Sigmoid colon (tissue), 4 donors: Measurements from ENCODE around the gene SH3RF3.

Source experiments
- CTCF ChIP-seq, 4 experiments: fragments of 450-650 bp in 3 of 4; fragments of 200-600 bp in 1 of 4; IDR thresholded peaks; one replicate each; pipeline ENCODE4 v1.5.1; 2016 to 2019; ENCODE audit warnings: antibody characterized with exemption in 4 of 4, mild to moderate bottlenecking in 3 of 4, moderate library complexity in 2 of 4
- POLR2A ChIP-seq, 2 donors: fragments of 450-650 bp; IDR thresholded peaks; one replicate each; pipeline ENCODE4 v1.6.1; 2016; ENCODE audit warnings: antibody characterized with exemption in 2 of 2, mild to moderate bottlenecking in 2 of 2, moderate library complexity in 2 of 2
- POLR2AphosphoS5 ChIP-seq, 4 donors: sonication (generic); formaldehyde crosslinking; IDR thresholded peaks; one replicate each; pipeline ENCODE4 v1.6.1; 2017; ENCODE audit warnings: antibody characterized with exemption in 4 of 4

- TF ChIP-seq CTCF (IDR thresholded peaks at IDR 0.05) (no peak), POLR2A (IDR thresholded peaks at IDR 0.05) (no peak), POLR2AphosphoS5 (IDR thresholded peaks at IDR 0.05) (no peak)
These were observed 383.1 kb downstream of the SH3RF3 start for GRCh38 chr2:109512076-109512475.
